RCC 7860 (cell line): ENCODE data around the gene HBM.
"Not testable (repeated sequence)": the region's sequence is repeated elsewhere in the genome, so short reads cannot be mapped to it uniquely, and the experiment has no call there.

Experiments
- DNase-seq: peaks from one replicate; pipeline ENCODE4 v3.0.0-alpha.2; 2015; ENCODE audit warnings: low spot score
- FAIRE-seq: peaks from 2 replicates; lab custom pipeline; 2012; peaks lifted over from hg19 to GRCh38; lab: Jason Lieb, UNC

HBM gene

DNA sequence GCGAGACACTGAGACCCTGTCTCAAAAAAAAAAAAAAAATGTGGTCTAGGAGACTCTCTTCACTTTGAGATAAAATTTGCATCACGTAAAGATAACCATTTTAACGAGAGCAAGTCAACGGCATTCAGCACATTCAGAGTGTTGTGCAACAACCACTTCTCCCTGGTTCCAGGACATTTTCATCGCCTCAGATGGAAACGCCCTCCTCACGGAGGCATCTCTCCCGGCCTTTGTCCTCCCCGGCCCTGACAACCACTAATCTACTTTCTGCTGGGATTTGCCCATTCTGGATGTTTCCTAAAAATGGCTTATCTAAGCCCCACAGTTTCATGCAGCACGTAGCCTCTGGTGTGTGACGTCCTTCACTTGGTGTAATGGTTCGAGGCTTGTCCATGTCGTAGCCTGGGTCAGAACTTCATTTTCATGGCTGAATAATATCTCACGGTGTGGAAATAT, 21.0 kb upstream of the HBM start:
- FAIRE-seq = no peak
- DNase-seq = no peak

GRCh38 chr16:146646-147045, 19.1 kb upstream of the HBM start:
- FAIRE-seq (no peak), DNase-seq (no peak)

- FAIRE-seq (no peak), DNase-seq (no peak)
Measured at GRCh38 chr16:149024-149660, 16.6 kb upstream of the HBM start.

DNA sequence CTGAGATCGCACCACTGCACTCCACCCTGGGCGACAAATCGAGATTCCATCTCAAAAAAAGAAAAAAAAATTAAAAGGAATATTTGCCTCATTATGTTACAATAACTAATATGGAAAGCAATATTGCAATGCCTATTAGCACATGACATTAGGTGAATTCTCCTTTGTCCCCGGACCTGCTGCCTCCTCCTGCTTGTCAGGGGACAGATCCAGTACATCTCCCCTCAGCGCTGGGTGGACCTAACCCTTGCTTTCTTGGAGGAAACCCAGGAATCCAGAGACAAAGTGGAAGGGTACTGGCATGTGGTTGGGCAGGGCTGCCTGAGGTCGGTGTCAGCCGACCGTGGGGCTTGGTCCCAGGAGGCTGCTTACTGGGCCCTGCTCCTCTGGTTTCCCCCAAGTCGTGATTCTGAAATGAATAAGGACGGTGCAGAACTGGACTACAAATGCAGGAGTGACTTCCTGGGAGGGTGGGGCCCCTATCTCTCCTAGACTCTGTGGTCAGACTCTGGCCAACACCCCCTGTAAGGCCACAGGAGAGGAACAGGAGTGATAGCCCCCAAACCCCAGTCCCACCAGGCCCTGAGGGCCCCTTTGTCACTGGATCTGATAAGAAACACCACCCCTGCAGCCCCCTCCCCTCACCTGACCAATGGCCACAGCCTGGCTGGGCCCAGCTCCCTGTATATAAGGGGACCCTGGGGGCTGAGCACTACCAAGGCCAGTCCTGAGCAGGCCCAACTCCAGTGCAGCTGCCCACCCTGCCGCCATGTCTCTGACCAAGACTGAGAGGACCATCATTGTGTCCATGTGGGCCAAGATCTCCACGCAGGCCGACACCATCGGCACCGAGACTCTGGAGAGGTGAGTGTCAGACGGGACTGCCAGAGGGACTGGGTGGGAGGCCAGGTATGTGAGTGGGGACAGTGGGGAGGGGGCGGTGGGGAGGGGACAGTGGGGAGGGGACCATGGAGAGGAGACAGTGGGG, 13.3 kb upstream of the HBM start, which contains the start of gene HBZ:
Gene HBZ (plus strand): TSS at position 504 of the 988 bp plus-strand sequence. CDS start 266 bp downstream, at position 770.
- FAIRE-seq (no peak), DNase-seq (no peak)

GRCh38 chr16:153129-153521, 12.7 kb upstream of the HBM start:
- not testable (repeated sequence) for FAIRE-seq, DNase-seq

DNA sequence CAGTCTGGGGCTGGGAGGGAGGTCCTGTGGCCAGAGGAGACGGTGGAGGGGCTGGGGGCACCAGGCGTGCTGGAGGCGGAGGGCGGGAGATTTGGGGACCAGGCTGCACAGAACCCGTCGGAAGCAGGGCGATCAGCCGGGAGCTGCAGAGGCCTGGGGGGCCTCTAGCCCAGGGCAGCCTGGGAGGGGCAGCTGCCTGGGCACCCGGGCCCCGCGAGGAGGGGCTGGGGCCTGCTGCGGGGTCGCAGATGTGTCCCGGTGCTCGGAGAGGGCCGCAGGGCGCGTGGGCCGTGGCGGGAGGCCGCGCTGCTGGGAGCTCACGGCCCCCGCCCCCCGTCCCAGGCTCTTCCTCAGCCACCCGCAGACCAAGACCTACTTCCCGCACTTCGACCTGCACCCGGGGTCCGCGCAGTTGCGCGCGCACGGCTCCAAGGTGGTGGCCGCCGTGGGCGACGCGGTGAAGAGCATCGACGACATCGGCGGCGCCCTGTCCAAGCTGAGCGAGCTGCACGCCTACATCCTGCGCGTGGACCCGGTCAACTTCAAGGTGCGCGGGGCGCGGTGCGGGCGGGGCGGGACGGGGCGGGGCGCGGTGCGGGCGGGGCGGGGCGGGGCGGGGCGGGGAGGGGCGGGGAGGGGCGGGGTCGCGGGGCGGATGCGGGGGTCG, 12.1 kb upstream of the HBM start:
- not testable (repeated sequence) for DNase-seq, FAIRE-seq

- no peak for DNase-seq
- FAIRE-seq = no peak
Measured at GRCh38 chr16:154217-155030, 11.4 kb upstream of the HBM start.

DNA sequence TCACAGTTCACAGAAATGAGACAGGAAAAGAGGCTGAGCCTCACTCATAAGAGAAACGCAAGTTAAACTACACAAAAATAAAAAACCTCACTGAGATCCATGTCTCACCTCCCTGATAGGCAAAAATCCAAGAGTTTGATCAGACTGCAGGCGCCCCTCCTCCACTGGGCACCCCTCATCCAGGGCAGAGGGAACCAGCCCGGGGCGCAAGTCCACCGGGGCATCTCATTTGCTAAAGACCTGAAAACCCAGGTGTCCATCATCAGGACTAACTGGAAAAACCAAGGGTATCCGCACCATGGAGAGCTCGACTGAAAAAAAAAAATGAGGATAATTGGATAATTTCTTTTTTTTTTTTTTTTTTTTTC, 10.8 kb upstream of the HBM start:
- DNase-seq = no peak
- no peak for FAIRE-seq

DNA sequence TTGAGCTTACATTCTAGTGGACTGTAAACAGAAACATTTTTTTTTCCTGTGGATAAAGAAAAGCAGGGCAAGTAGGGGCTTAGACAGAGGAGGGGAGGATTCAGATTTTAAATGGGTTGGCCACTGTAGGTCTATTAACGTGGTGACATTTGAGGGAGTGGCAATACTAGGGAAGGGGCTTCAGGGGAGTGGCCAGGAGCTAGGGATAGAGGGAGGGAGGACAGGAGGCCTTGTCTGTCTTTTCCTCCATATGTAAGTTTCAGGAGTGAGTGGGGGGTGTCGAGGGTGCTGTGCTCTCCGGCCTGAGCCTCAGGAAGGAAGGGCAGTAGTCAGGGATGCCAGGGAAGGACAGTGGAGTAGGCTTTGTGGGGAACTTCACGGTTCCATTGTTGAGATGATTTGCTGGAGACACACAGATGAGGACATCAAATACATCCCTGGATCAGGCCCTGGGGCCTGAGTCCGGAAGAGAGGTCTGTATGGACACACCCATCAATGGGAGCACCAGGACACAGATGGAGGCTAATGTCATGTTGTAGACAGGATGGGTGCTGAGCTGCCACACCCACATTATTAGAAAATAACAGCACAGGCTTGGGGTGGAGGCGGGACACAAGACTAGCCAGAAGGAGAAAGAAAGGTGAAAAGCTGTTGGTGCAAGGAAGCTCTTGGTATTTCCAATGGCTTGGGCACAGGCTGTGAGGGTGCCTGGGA, 6.5 kb upstream of the HBM start:
- DNase-seq (no peak), FAIRE-seq (no peak)

- not testable (repeated sequence) for DNase-seq, FAIRE-seq
Measured at GRCh38 chr16:160242-160641, 5.5 kb upstream of the HBM start.

DNA sequence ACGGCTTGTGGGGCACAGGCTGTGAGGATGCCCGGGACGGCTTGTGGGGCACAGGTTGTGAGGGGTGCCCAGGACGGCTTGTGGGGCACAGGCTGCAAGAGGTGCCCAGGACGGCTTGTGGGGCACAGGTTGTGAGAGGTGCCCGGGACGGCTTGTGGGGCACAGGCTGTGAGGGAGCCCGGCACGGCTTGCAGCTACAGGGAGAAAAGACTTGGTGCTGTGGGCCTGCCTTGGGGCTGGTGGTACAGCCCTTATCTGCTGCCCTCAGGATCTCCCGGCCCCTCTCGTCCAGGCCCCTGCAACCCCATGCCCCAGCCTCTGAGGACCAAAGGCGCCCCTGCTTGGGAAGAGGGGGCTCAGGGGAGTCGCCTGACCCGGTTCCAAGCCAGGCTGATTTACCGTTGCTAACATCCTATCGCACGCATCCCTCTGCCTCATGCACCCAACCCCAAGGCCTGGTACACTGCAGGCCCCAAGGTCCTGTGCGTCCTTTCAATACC, 5.0 kb upstream of the HBM start:
- FAIRE-seq = no peak
- no peak for DNase-seq

GRCh38 chr16:162271-162991, 3.3 kb upstream of the HBM start:
- no peak for FAIRE-seq
- DNase-seq = no peak

DNA sequence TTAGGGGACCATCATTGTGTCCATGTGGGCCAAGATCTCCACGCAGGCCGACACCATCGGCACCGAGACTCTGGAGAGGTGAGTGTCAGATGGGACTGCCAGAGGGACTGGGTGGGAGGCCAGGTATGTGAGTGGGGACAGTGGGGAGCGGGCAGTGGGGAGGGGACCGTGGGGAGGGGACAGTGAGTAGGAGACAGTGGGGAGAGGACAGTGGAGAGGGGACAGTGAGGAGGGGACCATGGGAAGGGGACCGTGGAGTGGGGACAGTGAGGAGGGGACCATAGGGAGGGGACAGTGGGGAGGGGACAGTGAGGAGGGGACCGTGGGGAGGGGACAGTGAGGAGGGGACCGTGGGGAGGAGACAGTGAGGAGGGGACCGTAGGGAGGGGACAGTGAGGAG, 2.6 kb upstream of the HBM start:
- not testable (repeated sequence) for DNase-seq, FAIRE-seq

DNA sequence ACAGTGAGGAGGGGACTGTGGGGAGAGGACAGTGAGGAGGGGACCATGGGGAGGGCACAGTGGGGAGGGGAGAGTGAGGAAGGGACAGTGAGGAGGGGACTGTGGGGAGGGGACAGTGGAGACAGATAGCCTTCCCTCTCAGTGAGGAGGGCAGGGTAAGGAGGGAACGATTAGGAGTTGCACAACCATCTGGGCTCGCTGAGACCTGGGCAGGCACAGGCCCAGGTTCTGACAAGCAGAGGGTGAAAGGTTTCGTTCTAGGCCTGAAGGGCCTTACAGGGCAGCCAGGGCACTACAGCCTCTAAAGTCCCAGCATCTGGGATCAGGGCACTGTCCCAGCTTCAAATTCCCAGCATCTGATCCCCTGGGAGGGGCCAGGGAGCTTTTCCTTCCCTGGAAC, 2.1 kb upstream of the HBM start:
- not testable (repeated sequence) for DNase-seq, FAIRE-seq

- FAIRE-seq, DNase-seq: not testable (repeated sequence)
Measured at GRCh38 chr16:164134-164823, 1.5 kb upstream of the HBM start.

GRCh38 chr16:164827-165538, 795 bp upstream of the HBM start:
- DNase-seq (no peak), FAIRE-seq (no peak)

- no peak for FAIRE-seq
- no peak for DNase-seq
Measured at GRCh38 chr16:166375-167121, 770 bp downstream of the HBM start.
